ENCODE results near the gene RALGPS1.
A peak's percentile ranks its signal among the peaks of the same experiment; 100 is the strongest.

Gene RALGPS1

DNA sequence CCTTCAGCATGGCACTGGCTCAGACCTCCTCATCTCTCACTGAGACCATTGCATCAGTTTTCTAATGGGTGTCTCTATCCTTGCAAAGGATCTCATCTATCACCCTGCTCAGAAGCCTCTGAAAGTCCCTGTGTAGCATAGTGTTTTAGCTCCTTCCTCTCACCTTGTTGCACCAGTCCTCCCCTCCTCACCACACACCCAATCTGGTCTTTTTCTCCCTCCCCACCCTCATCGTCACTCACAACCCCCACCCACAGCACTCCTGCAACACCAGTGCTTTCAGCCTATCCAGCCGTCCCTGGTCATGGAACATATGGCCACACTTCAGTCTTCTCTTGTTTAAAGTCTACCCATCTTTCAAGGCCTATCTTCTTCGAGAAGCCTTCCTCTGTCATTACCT lies 133.4 kb downstream of the RALGPS1 start:
- Histone ChIP-seq H3K4me1 (ENCODE audit: low read length) (peaks cover 7% of the 10 kb centered on the region), H3K36me3 (replicated peaks; ENCODE audit: low read depth, low read length) (no peaks in the 10 kb centered on the region), H3K4me2 (ENCODE audit: low read length) (no peak overlapping the region), H3K9ac (ENCODE audit: low read length) (no peak overlapping the region), H3K27ac (ENCODE audit: low read length) (no peak overlapping the region), H2AFZ (ENCODE audit: low read depth, low read length) (no peak overlapping the region), H3K4me3 (ENCODE audit: low read length) (no peak overlapping the region), H3K27me3 (ENCODE audit: low read depth, low read length) (peaks cover 4% of the 10 kb centered on the region; the same call in 1 of the 2 replicates), H3K79me2 (ENCODE audit: low read length) (no peaks in the 10 kb centered on the region), H4K20me1 (ENCODE audit: insufficient read depth, low read length) (no peaks in the 10 kb centered on the region), H3K9me3 (ENCODE audit: insufficient read depth, low read length) (no peaks in the 10 kb centered on the region)
- TF ChIP-seq EZH2phosphoT487 (IDR thresholded peaks at IDR 0.05; ENCODE audit: low read depth) = no peak
- TF ChIP-seq, protein P1, sequence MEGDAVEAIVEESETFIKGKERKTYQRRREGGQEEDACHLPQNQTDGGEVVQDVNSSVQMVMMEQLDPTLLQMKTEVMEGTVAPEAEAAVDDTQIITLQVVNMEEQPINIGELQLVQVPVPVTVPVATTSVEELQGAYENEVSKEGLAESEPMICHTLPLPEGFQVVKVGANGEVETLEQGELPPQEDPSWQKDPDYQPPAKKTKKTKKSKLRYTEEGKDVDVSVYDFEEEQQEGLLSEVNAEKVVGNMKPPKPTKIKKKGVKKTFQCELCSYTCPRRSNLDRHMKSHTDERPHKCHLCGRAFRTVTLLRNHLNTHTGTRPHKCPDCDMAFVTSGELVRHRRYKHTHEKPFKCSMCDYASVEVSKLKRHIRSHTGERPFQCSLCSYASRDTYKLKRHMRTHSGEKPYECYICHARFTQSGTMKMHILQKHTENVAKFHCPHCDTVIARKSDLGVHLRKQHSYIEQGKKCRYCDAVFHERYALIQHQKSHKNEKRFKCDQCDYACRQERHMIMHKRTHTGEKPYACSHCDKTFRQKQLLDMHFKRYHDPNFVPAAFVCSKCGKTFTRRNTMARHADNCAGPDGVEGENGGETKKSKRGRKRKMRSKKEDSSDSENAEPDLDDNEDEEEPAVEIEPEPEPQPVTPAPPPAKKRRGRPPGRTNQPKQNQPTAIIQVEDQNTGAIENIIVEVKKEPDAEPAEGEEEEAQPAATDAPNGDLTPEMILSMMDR (IDR thresholded peaks at IDR 0.05; ENCODE audit: low read depth, low read length) = no peak

DNA sequence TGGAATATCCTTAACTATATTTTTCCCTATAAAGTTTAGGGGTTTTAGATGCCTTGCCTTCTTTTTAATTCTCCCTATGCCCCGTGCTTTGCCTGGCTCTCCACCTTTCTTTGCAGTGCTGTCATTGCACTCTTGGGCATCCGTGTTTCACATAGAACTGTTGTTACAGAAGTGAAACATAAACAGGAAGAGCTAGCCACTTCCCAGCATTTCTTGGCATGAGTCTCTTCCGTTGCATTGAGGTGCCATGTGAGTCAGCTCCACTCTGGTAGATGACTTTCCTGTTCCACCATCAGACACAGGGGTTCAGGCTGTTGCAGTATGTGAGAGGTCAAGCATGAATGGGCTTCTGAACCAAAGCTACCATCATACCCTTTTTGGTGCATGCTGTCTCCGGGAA lies 134.5 kb downstream of the RALGPS1 start:
- no peaks in the 10 kb centered on the region for H3K9me3 ChIP-seq (ENCODE audit: insufficient read depth, low read length)
- H3K9ac ChIP-seq (ENCODE audit: low read length) = no peak overlapping the region
- H3K4me2 ChIP-seq (ENCODE audit: low read length) = peak overlapping the region; percentile 20; the same call in 1 of the 2 replicates
- no peaks in the 10 kb centered on the region for H3K36me3 ChIP-seq (replicated peaks; ENCODE audit: low read depth, low read length)
- H3K27ac ChIP-seq (ENCODE audit: low read length) = no peak overlapping the region
- peaks cover 7% of the 10 kb centered on the region for H3K4me1 ChIP-seq (ENCODE audit: low read length)
- H3K27me3 ChIP-seq (ENCODE audit: low read depth, low read length) = peaks cover 4% of the 10 kb centered on the region; the same call in 1 of the 2 replicates
- TF ChIP-seq, protein P1 (IDR thresholded peaks at IDR 0.05; ENCODE audit: low read depth, low read length) = no peak
- no peak for TF ChIP-seq EZH2phosphoT487 (IDR thresholded peaks at IDR 0.05; ENCODE audit: low read depth)
- no peaks in the 10 kb centered on the region for H3K79me2 ChIP-seq (ENCODE audit: low read length)
- no peak overlapping the region for H3K4me3 ChIP-seq (ENCODE audit: low read length)
- no peaks in the 10 kb centered on the region for H4K20me1 ChIP-seq (ENCODE audit: insufficient read depth, low read length)
- no peak overlapping the region for H2AFZ ChIP-seq (ENCODE audit: low read depth, low read length)

- Histone ChIP-seq H2AFZ (ENCODE audit: low read depth, low read length) (no peak overlapping the region), H3K27me3 (ENCODE audit: low read depth, low read length) (peaks cover 4% of the 10 kb centered on the region; the same call in 1 of the 2 replicates), H3K4me1 (ENCODE audit: low read length) (peaks cover 7% of the 10 kb centered on the region), H3K4me3 (ENCODE audit: low read length) (no peak overlapping the region), H4K20me1 (ENCODE audit: insufficient read depth, low read length) (no peaks in the 10 kb centered on the region), H3K27ac (ENCODE audit: low read length) (no peak overlapping the region), H3K36me3 (replicated peaks; ENCODE audit: low read depth, low read length) (no peaks in the 10 kb centered on the region), H3K9ac (ENCODE audit: low read length) (no peak overlapping the region), H3K9me3 (ENCODE audit: insufficient read depth, low read length) (no peaks in the 10 kb centered on the region), H3K79me2 (ENCODE audit: low read length) (no peaks in the 10 kb centered on the region), H3K4me2 (ENCODE audit: low read length) (no peak overlapping the region)
- no peak for TF ChIP-seq EZH2phosphoT487 (IDR thresholded peaks at IDR 0.05; ENCODE audit: low read depth)
- TF ChIP-seq, protein P1 (IDR thresholded peaks at IDR 0.05; ENCODE audit: low read depth, low read length) = no peak
These were observed 135.0 kb downstream of the RALGPS1 start for GRCh38 chr9:127049581-127049980.

DNA sequence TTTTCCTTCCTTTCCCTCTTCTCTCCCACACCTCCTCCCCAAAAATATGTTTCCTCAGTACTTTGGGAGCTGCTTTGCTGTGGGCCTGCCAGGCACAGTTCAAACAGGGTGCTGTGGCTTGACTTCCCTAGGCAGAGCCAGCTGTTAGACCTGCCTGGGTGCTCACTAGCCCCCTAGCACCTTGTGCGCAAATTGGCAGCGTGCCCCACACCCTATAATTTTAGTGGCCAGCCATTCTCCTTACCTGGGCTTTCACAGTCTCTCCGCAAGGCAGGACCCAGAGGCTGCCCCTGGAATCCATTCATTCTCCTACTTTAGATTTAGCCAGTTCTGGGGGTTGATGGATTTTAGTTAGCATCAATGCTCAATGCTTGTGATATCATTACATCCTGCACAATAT lies 135.6 kb downstream of the RALGPS1 start:
- H3K9me3 ChIP-seq (ENCODE audit: insufficient read depth, low read length) = no peaks in the 10 kb centered on the region

More for the DNA sequence above, 135.6 kb downstream of the RALGPS1 start:
- Histone ChIP-seq H2AFZ (ENCODE audit: low read depth, low read length) (no peak overlapping the region), H4K20me1 (ENCODE audit: insufficient read depth, low read length) (no peaks in the 10 kb centered on the region), H3K27ac (ENCODE audit: low read length) (no peak overlapping the region), H3K4me2 (ENCODE audit: low read length) (no peak overlapping the region), H3K4me1 (ENCODE audit: low read length) (peaks cover 7% of the 10 kb centered on the region), H3K36me3 (replicated peaks; ENCODE audit: low read depth, low read length) (no peaks in the 10 kb centered on the region), H3K27me3 (ENCODE audit: low read depth, low read length) (peaks cover 2% of the 10 kb centered on the region; the same call in 1 of the 2 replicates), H3K4me3 (ENCODE audit: low read length) (no peak overlapping the region), H3K9ac (ENCODE audit: low read length) (no peak overlapping the region), H3K79me2 (ENCODE audit: low read length) (no peaks in the 10 kb centered on the region)
- TF ChIP-seq, protein P1 (IDR thresholded peaks at IDR 0.05; ENCODE audit: low read depth, low read length) = no peak
- no peak for TF ChIP-seq EZH2phosphoT487 (IDR thresholded peaks at IDR 0.05; ENCODE audit: low read depth)

Data from OCI-LY3 (cell line).